ENCODE data around the gene LPCAT1. TPM values are rescaled to one million over a fixed set of nuclear protein-coding genes. Genes with fewer than 3 reads are reported as not detected.

Gene LPCAT1
- total RNA-seq, 1 experiment from 2014 or later: 75.0 TPM

- TF ChIP-seq TCF7L2 (IDR thresholded peaks at IDR 0.05; ENCODE audit: borderline replicate concordance, extremely low read depth, insufficient read depth, insufficient read length): no peak
- TF ChIP-seq, protein P1, sequence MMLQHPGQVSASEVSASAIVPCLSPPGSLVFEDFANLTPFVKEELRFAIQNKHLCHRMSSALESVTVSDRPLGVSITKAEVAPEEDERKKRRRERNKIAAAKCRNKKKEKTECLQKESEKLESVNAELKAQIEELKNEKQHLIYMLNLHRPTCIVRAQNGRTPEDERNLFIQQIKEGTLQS (IDR thresholded peaks at IDR 0.05): no peak
- no peak for TF ChIP-seq ZNF274 (IDR thresholded peaks at IDR 0.05; ENCODE audit: low read depth, low read length)
- no peak for TF ChIP-seq CBX3 (IDR thresholded peaks at IDR 0.05; ENCODE audit: low read depth)
- no peak for TF ChIP-seq EZH2 (IDR thresholded peaks at IDR 0.05)
- TF ChIP-seq JUND (IDR thresholded peaks at IDR 0.05): no peak
- no peak for TF ChIP-seq POLR2A (IDR thresholded peaks at IDR 0.05; ENCODE audit: borderline replicate concordance, extremely low read depth, insufficient read depth, insufficient read length)
- no peak for TF ChIP-seq SIN3A (IDR thresholded peaks at IDR 0.05; ENCODE audit: low read depth)
- no peak for TF ChIP-seq CTCF (IDR thresholded peaks at IDR 0.05 in 2 of 3, conservative IDR thresholded peaks at IDR 0.05 in 1 of 3; ENCODE audit: borderline replicate concordance in 1 of 3, insufficient read depth in 1 of 3, low read depth in 2 of 3, low read length in 2 of 3)
- TF ChIP-seq ZFX (IDR thresholded peaks at IDR 0.05): no peak
Observed at GRCh38 chr5:1526681-1527131, 2.9 kb upstream of the LPCAT1 start (continued).

DNA sequence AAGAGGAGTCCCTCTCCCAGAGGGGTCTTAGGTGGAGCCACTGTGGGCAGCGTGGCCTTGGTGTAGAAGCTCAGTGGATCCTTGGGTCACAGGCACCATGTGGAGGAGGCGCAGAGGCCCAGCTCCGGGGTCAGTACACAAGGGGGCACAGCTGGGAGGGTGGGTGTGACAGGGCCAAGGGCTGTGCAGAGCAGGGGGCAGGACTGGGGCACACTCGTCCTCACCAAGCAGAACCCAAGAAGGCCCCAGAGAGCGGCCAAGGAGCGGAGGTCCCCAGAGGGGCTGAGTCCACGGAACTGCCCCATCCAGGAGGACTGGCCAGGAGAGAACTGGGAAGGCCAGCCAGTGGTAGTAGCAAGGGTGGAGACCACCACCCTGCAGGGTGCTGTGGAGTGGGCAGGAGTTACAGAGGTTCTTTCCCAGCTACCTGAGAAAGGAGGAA is 2.5 kb upstream of the LPCAT1 start:
- no peaks in the 10 kb centered on the region for H3K27me3 ChIP-seq (ENCODE audit: insufficient read depth, low read length)
- peaks cover under 1% of the 10 kb centered on the region in 2 experiments; a peak in 2 of 4 replicates for H3K36me3 ChIP-seq (ENCODE audit: control insufficient read depth in 1 of 2, insufficient read depth in 2 of 2, low read length in 2 of 2)
- H3K4me2 ChIP-seq (ENCODE audit: low read length): no peak overlapping the region
- no peaks in the 10 kb centered on the region for H4K20me1 ChIP-seq (ENCODE audit: insufficient read depth)
- H3K79me2 ChIP-seq (ENCODE audit: insufficient read depth, low read length): peaks cover 21% of the 10 kb centered on the region
- RAD21 ChIA-PET (ENCODE audit: low non-redundant PET in 1 of 2, low total read pairs in 2 of 2, uncharacterized antibody in 2 of 2, unreplicated experiment in 2 of 2): no interaction called here
- no peak overlapping the region for H2AFZ ChIP-seq (ENCODE audit: low read depth, low read length, poor library complexity, severe bottlenecking)
- CTCF ChIA-PET: no interaction called here
- intact Hi-C loops (cut with micrococcal nuclease): no loop called here
- DNase-seq (ENCODE audit: low read depth, low spot score) (no peak), ATAC-seq (no peak)
- H3K4me3 ChIP-seq (replicated peaks in 1 of 2; ENCODE audit: low read depth in 1 of 2, low read length in 2 of 2): no peak overlapping the region
- H3K4me1 ChIP-seq (ENCODE audit: control insufficient read depth in 1 of 2, insufficient read depth in 2 of 2, low read length in 2 of 2): peaks cover 12 to 22% of the 10 kb centered on the region in 2 experiments
- POLR2A ChIA-PET: no interaction called here
- no peaks in the 10 kb centered on the region for H3K9me2 ChIP-seq (ENCODE audit: insufficient read depth)
- BruUV-seq (replicated peaks): no TSS peak
- H3K9ac ChIP-seq (ENCODE audit: low read length): no peak overlapping the region
- H3K9me3 ChIP-seq (ENCODE audit: control insufficient read depth in 1 of 2, insufficient read depth in 1 of 2, low read depth in 1 of 2, low read length in 2 of 2): no peaks in the 10 kb centered on the region
- H3K27ac ChIP-seq (ENCODE audit: low read depth, low read length): no peak overlapping the region
- TF ChIP-seq EZH2 (IDR thresholded peaks at IDR 0.05) (no peak), ZNF274 (IDR thresholded peaks at IDR 0.05; ENCODE audit: low read depth, low read length) (no peak), ZBTB33 (IDR thresholded peaks at IDR 0.05; ENCODE audit: extremely low read depth, insufficient replicate concordance, low read length) (no peak), YY1 (IDR thresholded peaks at IDR 0.05; ENCODE audit: extremely low read depth, insufficient replicate concordance, low read depth, low read length) (no peak), RAD21 (IDR thresholded peaks at IDR 0.05; ENCODE audit: low read depth) (no peak), SRF (IDR thresholded peaks at IDR 0.05; ENCODE audit: low read depth) (no peak), CBX3 (IDR thresholded peaks at IDR 0.05; ENCODE audit: low read depth) (no peak), FOSL1 (IDR thresholded peaks at IDR 0.05; ENCODE audit: low read depth) (no peak), EZH2phosphoT487 (IDR thresholded peaks at IDR 0.05; ENCODE audit: borderline replicate concordance) (no peak), SIN3A (IDR thresholded peaks at IDR 0.05; ENCODE audit: low read depth) (no peak), JUND (IDR thresholded peaks at IDR 0.05) (no peak), ZFX (IDR thresholded peaks at IDR 0.05) (no peak)
- TF ChIP-seq, protein P1 (IDR thresholded peaks at IDR 0.05): no peak
- TF ChIP-seq, protein P2, sequence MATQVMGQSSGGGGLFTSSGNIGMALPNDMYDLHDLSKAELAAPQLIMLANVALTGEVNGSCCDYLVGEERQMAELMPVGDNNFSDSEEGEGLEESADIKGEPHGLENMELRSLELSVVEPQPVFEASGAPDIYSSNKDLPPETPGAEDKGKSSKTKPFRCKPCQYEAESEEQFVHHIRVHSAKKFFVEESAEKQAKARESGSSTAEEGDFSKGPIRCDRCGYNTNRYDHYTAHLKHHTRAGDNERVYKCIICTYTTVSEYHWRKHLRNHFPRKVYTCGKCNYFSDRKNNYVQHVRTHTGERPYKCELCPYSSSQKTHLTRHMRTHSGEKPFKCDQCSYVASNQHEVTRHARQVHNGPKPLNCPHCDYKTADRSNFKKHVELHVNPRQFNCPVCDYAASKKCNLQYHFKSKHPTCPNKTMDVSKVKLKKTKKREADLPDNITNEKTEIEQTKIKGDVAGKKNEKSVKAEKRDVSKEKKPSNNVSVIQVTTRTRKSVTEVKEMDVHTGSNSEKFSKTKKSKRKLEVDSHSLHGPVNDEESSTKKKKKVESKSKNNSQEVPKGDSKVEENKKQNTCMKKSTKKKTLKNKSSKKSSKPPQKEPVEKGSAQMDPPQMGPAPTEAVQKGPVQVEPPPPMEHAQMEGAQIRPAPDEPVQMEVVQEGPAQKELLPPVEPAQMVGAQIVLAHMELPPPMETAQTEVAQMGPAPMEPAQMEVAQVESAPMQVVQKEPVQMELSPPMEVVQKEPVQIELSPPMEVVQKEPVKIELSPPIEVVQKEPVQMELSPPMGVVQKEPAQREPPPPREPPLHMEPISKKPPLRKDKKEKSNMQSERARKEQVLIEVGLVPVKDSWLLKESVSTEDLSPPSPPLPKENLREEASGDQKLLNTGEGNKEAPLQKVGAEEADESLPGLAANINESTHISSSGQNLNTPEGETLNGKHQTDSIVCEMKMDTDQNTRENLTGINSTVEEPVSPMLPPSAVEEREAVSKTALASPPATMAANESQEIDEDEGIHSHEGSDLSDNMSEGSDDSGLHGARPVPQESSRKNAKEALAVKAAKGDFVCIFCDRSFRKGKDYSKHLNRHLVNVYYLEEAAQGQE (IDR thresholded peaks at IDR 0.05; ENCODE audit: low read depth): no peak

Measured in HCT116 (cell line).